H1 (cell line): Measurements from ENCODE around the gene SCN8A. TPM values are rescaled to one million over a fixed set of nuclear protein-coding genes. Genes with fewer than 3 reads are reported as not detected.
A peak's percentile ranks its signal among the peaks of the same experiment; 100 is the strongest.

ENCODE experiments used
- CTCF ChIA-PET: fragments of 300-600 bp; sonication (Branson Sonifier 250); formaldehyde crosslinking; loops from one replicate; lab custom pipeline; 2021; ENCODE audit not compliant: partially characterized antibody; lab: Charles Lee
- POLR2A ChIA-PET: fragments of 300-600 bp; sonication (Branson Sonifier 250); formaldehyde crosslinking; loops from one replicate; lab custom pipeline; 2021; ENCODE audit warnings: inconsistent platforms; ENCODE audit not compliant: partially characterized antibody; lab: Charles Lee
- DNase-seq, 2 experiments: peaks; one replicate each; pipeline versions ENCODE4 v3.0.0 to v3.0.0-alpha.2; 2010 to 2022; ENCODE audit warnings: low spot score in 2 of 2, low read depth in 1 of 2, mixed read lengths in 1 of 2
- FAIRE-seq: peaks from 2 replicates; lab custom pipeline; 2011; peaks lifted over from hg19 to GRCh38; lab: Jason Lieb, UNC
- H2AFZ ChIP-seq: 2 replicates; pipeline ENCODE4 v1.8.1; 2012; ENCODE audit warnings: low read length, inconsistent platforms
- H2AK5ac ChIP-seq: 2 replicates; pipeline ENCODE4 v1.6.1; 2013; ENCODE audit warnings: low read depth, low read length
- H2BK120ac ChIP-seq: replicated peaks from 2 replicates; pipeline ENCODE3; 2013; ENCODE audit warnings: low read depth, low read length, inconsistent platforms
- H2BK12ac ChIP-seq: 2 replicates; pipeline ENCODE4 v1.6.1; 2013; ENCODE audit warnings: low read depth, low read length
- H2BK15ac ChIP-seq: 2 replicates; pipeline ENCODE4 v1.6.1; 2013; ENCODE audit warnings: low read length
- H2BK20ac ChIP-seq: 2 replicates; pipeline ENCODE4 v1.6.1; 2013; ENCODE audit warnings: low read length
- H2BK5ac ChIP-seq: 2 replicates; pipeline ENCODE4 v1.6.1; 2013; ENCODE audit warnings: low read depth, low read length
- H3K14ac ChIP-seq: 2 replicates; pipeline ENCODE4 v1.6.1; 2013; ENCODE audit warnings: inconsistent platforms; ENCODE audit not compliant: insufficient read length
- H3K18ac ChIP-seq: 2 replicates; pipeline ENCODE4 v1.6.1; 2013; ENCODE audit warnings: low read length; ENCODE audit errors: extremely low read depth
- H3K23ac ChIP-seq: 2 replicates; pipeline ENCODE4 v1.6.1; 2013; ENCODE audit warnings: inconsistent platforms; ENCODE audit not compliant: insufficient read length
- H3K23me2 ChIP-seq: 2 replicates; pipeline ENCODE4 v1.6.1; 2013; ENCODE audit warnings: low read depth, low read length
- H3K27ac ChIP-seq: 2 replicates; pipeline ENCODE4 v1.6.1; 2011; ENCODE audit warnings: low read depth, low read length, inconsistent platforms
- H3K27me3 ChIP-seq, 4 experiments: replicated peaks in 1 of 4; 1 replicate in 1 of 4; 2 replicates in 3 of 4; pipeline versions ENCODE4 v1.6.1 to v1.8.1; 2011 to 2013; ENCODE audit warnings: low read length in 3 of 4, mild to moderate bottlenecking in 3 of 4, inconsistent platforms in 2 of 4, mixed read lengths in 2 of 4, moderate library complexity in 1 of 4; ENCODE audit not compliant: control insufficient read depth in 3 of 4, insufficient read depth in 3 of 4; ENCODE audit errors: extremely low read depth in 1 of 4
- H3K36me3 ChIP-seq, 4 experiments: 2 replicates each; pipeline versions ENCODE4 v1.6.1 to v1.8.1; 2011 to 2013; ENCODE audit warnings: mild to moderate bottlenecking in 4 of 4, low read length in 3 of 4, moderate library complexity in 2 of 4, control low read depth in 1 of 4, inconsistent platforms in 1 of 4; ENCODE audit not compliant: insufficient read depth in 4 of 4, control insufficient read depth in 2 of 4
- H3K4ac ChIP-seq: replicated peaks from 2 replicates; pipeline ENCODE3; 2013; ENCODE audit warnings: low read length, low read depth, mixed read lengths, inconsistent platforms; ENCODE audit not compliant: insufficient read length
- H3K4me1 ChIP-seq, 4 experiments: replicated peaks in 1 of 4; 1 replicate in 1 of 4; 2 replicates in 3 of 4; pipeline versions ENCODE4 v1.6.1 to v1.8.1; 2011 to 2013; ENCODE audit warnings: low read length in 3 of 4, inconsistent platforms in 2 of 4, mixed read lengths in 1 of 4; ENCODE audit not compliant: insufficient read depth in 4 of 4, control insufficient read depth in 3 of 4
- H3K4me2 ChIP-seq, 2 experiments: 2 replicates each; pipeline versions ENCODE4 v1.6.1 to v1.8.1; 2011 to 2013; ENCODE audit warnings: low read depth in 2 of 2, low read length in 2 of 2, control low read depth in 1 of 2, inconsistent platforms in 1 of 2, mild to moderate bottlenecking in 1 of 2; ENCODE audit not compliant: insufficient read depth in 1 of 2
- H3K4me3 ChIP-seq, 4 experiments: fragments of 200-600, 300-600 bp in 1 of 4; sonication (generic), shearing (Covaris generic), sonication (Bioruptor Twin) in 1 of 4; 2 replicates each; pipeline versions ENCODE4 v1.5.1 to v1.8.1; 2011 to 2016; ENCODE audit warnings: low read length in 4 of 4, low read depth in 3 of 4, control low read depth in 2 of 4, inconsistent platforms in 2 of 4, mild to moderate bottlenecking in 2 of 4, mixed read lengths in 1 of 4, moderate library complexity in 1 of 4; ENCODE audit not compliant: insufficient read depth in 2 of 4; ENCODE audit errors: extremely low read depth in 1 of 4
- H3K56ac ChIP-seq: replicated peaks from 2 replicates; pipeline ENCODE3; 2013; ENCODE audit warnings: low read depth, mild to moderate bottlenecking, mixed read lengths, low read length, inconsistent platforms; ENCODE audit not compliant: insufficient read length
- H3K79me1 ChIP-seq: 2 replicates; pipeline ENCODE4 v1.6.1; 2013; ENCODE audit warnings: low read depth, low read length, control low read depth
- H3K79me2 ChIP-seq, 2 experiments: 2 replicates each; pipeline versions ENCODE4 v1.6.1 to v1.8.1; 2012 to 2013; ENCODE audit warnings: low read length in 2 of 2, mild to moderate bottlenecking in 2 of 2, inconsistent platforms in 1 of 2; ENCODE audit not compliant: insufficient read depth in 2 of 2, control insufficient read depth in 1 of 2
- H3K9ac ChIP-seq, 4 experiments: replicated peaks in 1 of 4; 1 replicate in 1 of 4; 2 replicates in 3 of 4; pipeline versions ENCODE4 v1.6.1 to v1.8.1; 2011 to 2013; ENCODE audit warnings: low read depth in 3 of 4, low read length in 3 of 4, control low read depth in 2 of 4, mild to moderate bottlenecking in 2 of 4, moderate library complexity in 2 of 4, inconsistent platforms in 1 of 4; ENCODE audit errors: extremely low read depth in 1 of 4
- H3K9me3 ChIP-seq, 2 experiments: 2 replicates each; pipeline versions ENCODE4 v1.6.1 to v1.8.1; 2012 to 2013; ENCODE audit warnings: mild to moderate bottlenecking in 2 of 2, moderate library complexity in 2 of 2, control low read depth in 1 of 2, inconsistent platforms in 1 of 2, low read depth in 1 of 2, low read length in 1 of 2, mixed read lengths in 1 of 2; ENCODE audit not compliant: insufficient read depth in 2 of 2
- H4K20me1 ChIP-seq, 2 experiments: replicated peaks in 1 of 2; 2 replicates each; pipeline versions ENCODE3 to v1.8.1; 2011 to 2013; ENCODE audit warnings: inconsistent platforms in 2 of 2, low read length in 2 of 2, mild to moderate bottlenecking in 1 of 2; ENCODE audit not compliant: insufficient read depth in 2 of 2, control insufficient read depth in 1 of 2
- H4K5ac ChIP-seq: 2 replicates; pipeline ENCODE4 v1.6.1; 2013; ENCODE audit warnings: low read length, low read depth, mixed read lengths, inconsistent platforms; ENCODE audit not compliant: insufficient read length
- H4K8ac ChIP-seq: 2 replicates; pipeline ENCODE4 v1.8.0; 2013; ENCODE audit warnings: mild to moderate bottlenecking, moderate library complexity, low read length, inconsistent platforms; ENCODE audit not compliant: insufficient read depth; ENCODE audit errors: extremely low read depth
- H4K91ac ChIP-seq: replicated peaks from 2 replicates; pipeline ENCODE3; 2013; ENCODE audit warnings: low read length, mixed read lengths, inconsistent platforms; ENCODE audit not compliant: insufficient read length
- ASH2L ChIP-seq: fragments of 200-600, 300-600 bp; sonication (generic); IDR thresholded peaks from one replicate; pipeline ENCODE4 v1.7.1; 2017; ENCODE audit warnings: low read length
- CBX5 ChIP-seq: fragments of 300-800, 300-1000 bp; sonication (generic); IDR thresholded peaks from 2 replicates; pipeline ENCODE4 v1.7.1; 2016; ENCODE audit warnings: antibody characterized with exemption, low read length, low read depth
- CREB1 ChIP-seq: IDR thresholded peaks from 2 replicates; pipeline ENCODE4 v1.6.1; 2012; ENCODE audit warnings: inconsistent platforms
- FOSL1 ChIP-seq: IDR thresholded peaks from 2 replicates; pipeline ENCODE4 v1.6.1; 2011; ENCODE audit warnings: mild to moderate bottlenecking, low read depth, low read length, moderate library complexity; ENCODE audit not compliant: insufficient read depth
- HDAC2 ChIP-seq, 2 experiments: fragments of 300-600 bp in 1 of 2; sonication (generic) in 1 of 2; IDR thresholded peaks; 2 replicates each; pipeline ENCODE4 v1.6.1; 2011 to 2012; ENCODE audit warnings: low read depth in 2 of 2, low read length in 2 of 2, mild to moderate bottlenecking in 2 of 2, moderate library complexity in 2 of 2, borderline replicate concordance in 1 of 2, inconsistent platforms in 1 of 2
- MAFK ChIP-seq: IDR thresholded peaks from 2 replicates; pipeline ENCODE4 v1.6.1; 2012; ENCODE audit warnings: low read depth, mild to moderate bottlenecking, improper control_type of control experiment, low read length
- RBBP5 ChIP-seq: IDR thresholded peaks from 2 replicates; pipeline ENCODE4 v1.7.1; 2012; ENCODE audit warnings: low read depth, mild to moderate bottlenecking, inconsistent platforms, low read length, moderate library complexity, borderline replicate concordance
- SAP30 ChIP-seq: fragments of 300-600 bp; sonication (generic); IDR thresholded peaks from 2 replicates; pipeline ENCODE4 v1.7.1; 2012; ENCODE audit warnings: low read length, moderate library complexity, mild to moderate bottlenecking, inconsistent platforms; ENCODE audit not compliant: insufficient read depth, insufficient replicate concordance
- SIN3A ChIP-seq, 2 experiments: IDR thresholded peaks in 1 of 2; conservative IDR thresholded peaks in 1 of 2; 2 replicates each; pipeline ENCODE4 v1.6.1; 2011 to 2012; ENCODE audit warnings: low read length in 2 of 2, improper control_type of control experiment in 1 of 2, low read depth in 1 of 2, mild to moderate bottlenecking in 1 of 2
- SRF ChIP-seq: IDR thresholded peaks from 2 replicates; pipeline ENCODE4 v1.6.1; 2011; ENCODE audit warnings: mild to moderate bottlenecking, low read depth, low read length, moderate library complexity
- TAF1 ChIP-seq: IDR thresholded peaks from 2 replicates; pipeline ENCODE4 v1.6.1; 2011; ENCODE audit warnings: mild to moderate bottlenecking, low read depth, low read length
- TEAD4 ChIP-seq: IDR thresholded peaks from 2 replicates; pipeline ENCODE4 v1.6.1; 2012; ENCODE audit warnings: low read depth, low read length, inconsistent platforms, mixed read lengths
- WGBS, 2 experiments: shearing (Covaris generic) in 1 of 2; methylation state at CpG; one replicate each; pipeline versions ENCODE4 v1.1.6 to v1.1.7; 2013 to 2015; ENCODE audit warnings: low lambda C conversion rate in 2 of 2, mixed read lengths in 2 of 2, inconsistent platforms in 1 of 2, low coverage in 1 of 2, missing lambda C conversion rate in 1 of 2; ENCODE audit not compliant: insufficient replicate concordance in 2 of 2, insufficient coverage in 1 of 2, insufficient read length in 1 of 2; ENCODE audit errors: extremely low coverage in 1 of 2, missing lambda C conversion rate in 1 of 2; 5-methylcytosine and 5-hydroxymethylcytosine counted together
- polyA plus RNA-seq, 7 experiments: library from polyadenylated mRNA; depleted of rRNA in 3 of 7; stranded (reverse) in 5 of 7; unstranded in 2 of 7; fragments of >200 nt in 5 of 7; fragments of 200-250 nt in 2 of 7; gene quantifications; 1 replicate in 5 of 7; 2 replicates in 1 of 7; 4 replicates in 1 of 7; pipeline versions ENCODE4 v1.2.1 to v1.2.3, GENCODE V29; 2011 to 2013; ENCODE audit warnings: missing spikeins in 2 of 7, mixed read lengths in 2 of 7
- total RNA-seq: library from RNA; stranded (reverse); fragmentation: NEBNext Ultra II Directional; extraction: Animal tissue kit (Norgen Biotek cat#: 25700); gene quantifications from 2 replicates; pipeline ENCODE4 v1.2.1, GENCODE V29; 2021

Gene SCN8A
- total and polyA plus RNA-seq, 2 of the 8 experiments (the other 6 are each of a cell fraction or from before 2014, with no cell fraction given), result 6.3 to 10.7 TPM

GRCh38 chr12:51847643-51848325, 256.8 kb downstream of the SCN8A start:
- peaks cover 6 to 38% (median 35%) of the 10 kb centered on the region in 4 experiments for H3K27me3 ChIP-seq
- H2BK20ac ChIP-seq, result no peak overlapping the region
- no peak overlapping the region for H3K23ac ChIP-seq
- DNase-seq (peak in 1 of 2 experiments; percentile 79), FAIRE-seq (no peak)
- H3K79me1 ChIP-seq, result peaks cover 3% of the 10 kb centered on the region; the same call in 1 of the 2 replicates
- peaks cover 2 to 14% of the 10 kb centered on the region in 2 experiments for H4K20me1 ChIP-seq
- no peak overlapping the region for H3K14ac ChIP-seq
- no peak overlapping the region for H3K4ac ChIP-seq
- no peak overlapping the region; a peak in 2 of 7 replicates for H3K9ac ChIP-seq
- H3K4me1 ChIP-seq, result peaks cover 12 to 31% (median 22%) of the 10 kb centered on the region in 4 experiments
- H2AK5ac ChIP-seq, result no peak overlapping the region
- no peak overlapping the region for H2BK5ac ChIP-seq
- ChIA-PET CTCF (interaction anchor here (5.0 kb wide), 1 partner anchor 15 kb away, joined by 31 read pairs; no protein-coding TSS in a partner anchor), POLR2A (interaction anchor here (3.0 to 11.0 kb wide), 2 partner anchors 11 to 19 kb away, joined by 14 to 107 read pairs; no protein-coding TSS in a partner anchor)
- no peak overlapping the region for H2BK120ac ChIP-seq
- peak overlapping the region; percentile 84 to 97 for H3K4me2 ChIP-seq
- peaks cover 18% of the 10 kb centered on the region; the same call in 1 of the 2 replicates for H3K23me2 ChIP-seq
- H3K56ac ChIP-seq, result no peak overlapping the region
- peak overlapping the region; percentile 61 to 91 (median 76) for H3K4me3 ChIP-seq
- H2AFZ ChIP-seq, result no peak overlapping the region
- H2BK12ac ChIP-seq, result no peak overlapping the region
- H3K18ac ChIP-seq, result peak overlapping the region; percentile 48; the same call in 1 of the 2 replicates
- H4K91ac ChIP-seq, result no peak overlapping the region
- H3K79me2 ChIP-seq, result peaks cover 0 to 4% of the 10 kb centered on the region in 2 experiments; a peak in 2 of 4 replicates
- H4K5ac ChIP-seq, result no peak overlapping the region
- WGBS, 2 experiments, result 0% methylated on average over 13 of the region's 40 CpGs; no CpG with 5 or more reads in 1 of the 2 experiments
- H2BK15ac ChIP-seq, result no peak overlapping the region
- peak overlapping the region; percentile 35; the same call in 1 of the 2 replicates for H4K8ac ChIP-seq
- no peaks in the 10 kb centered on the region for H3K36me3 ChIP-seq
- no peaks in the 10 kb centered on the region for H3K9me3 ChIP-seq
- H3K27ac ChIP-seq, result no peak overlapping the region
- TF ChIP-seq CREB1, result no peak
- TF ChIP-seq ASH2L, result peak; percentile 25
- TF ChIP-seq SRF, result no peak
- TF ChIP-seq SAP30, result peak; percentile 47
- no peak for TF ChIP-seq CBX5
- TF ChIP-seq TAF1, result no peak
- peak in 1 of 2 experiments; percentile 69; a peak in 1 of 4 replicates for TF ChIP-seq SIN3A (conservative IDR thresholded peaks at IDR 0.05 in 1 of 2, IDR thresholded peaks at IDR 0.05 in 1 of 2; ENCODE audit: low read depth in 1 of 2, low read length in 2 of 2)
- TF ChIP-seq RBBP5, result peak; percentile 40; the same call in 1 of the 2 replicates
- no peak for TF ChIP-seq MAFK
- no peak for TF ChIP-seq HDAC2 (IDR thresholded peaks at IDR 0.05; ENCODE audit: borderline replicate concordance in 1 of 2, low read depth in 2 of 2, low read length in 2 of 2)
- TF ChIP-seq FOSL1, result no peak
- no peak for TF ChIP-seq TEAD4
